ENCODE results near the gene NEU3. TPM values are rescaled to one million over a fixed set of nuclear protein-coding genes. Genes with fewer than 3 reads are reported as not detected.

NEU3 gene
- total and polyA plus RNA-seq, 4 experiments from 2014 or later, result 0.64 to 15.7 (median 7.4) TPM

DNA sequence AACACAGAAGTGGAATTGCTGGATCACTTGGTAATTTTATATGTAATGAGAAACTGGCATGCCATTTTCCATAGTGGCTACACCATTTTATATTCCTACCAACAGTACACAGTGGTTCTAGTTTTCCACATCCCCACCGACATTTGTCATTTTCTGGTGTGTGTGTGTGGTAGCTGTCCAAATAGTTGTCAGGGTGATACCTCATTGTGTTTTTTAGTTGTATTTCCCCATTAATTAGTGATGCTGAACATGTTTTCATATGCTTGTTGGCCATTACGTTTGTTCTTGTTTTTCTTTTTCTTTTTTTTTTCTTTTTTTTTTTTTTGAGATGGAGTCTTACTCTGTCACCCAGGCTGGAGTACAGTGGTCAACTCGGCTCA is 12.2 kb downstream of the NEU3 start:
- Histone ChIP-seq H3K27ac (ENCODE audit: low read depth, low read length) (no peak overlapping the region), H3K9me3 (ENCODE audit: control insufficient read depth in 1 of 2, low read length in 2 of 2) (no peaks in the 10 kb centered on the region), H3K36me3 (ENCODE audit: insufficient read depth, low read length) (peaks cover 7% of the 10 kb centered on the region), H3K27me3 (ENCODE audit: insufficient read depth, low read length) (no peaks in the 10 kb centered on the region), H3K4me3 (ENCODE audit: low read length in 2 of 2) (no peak overlapping the region), H3K4me1 (ENCODE audit: insufficient read depth, low read length) (no peaks in the 10 kb centered on the region)
- ChIA-PET POLR2A (ENCODE audit: partially characterized antibody) (no interaction called here), CTCF (ENCODE audit: partially characterized antibody) (interaction anchor here (1.8 kb wide), 1 partner anchor 72 kb away, joined by 6 read pairs; no protein-coding TSS in a partner anchor)
- H3K36me3 Mint-ChIP-seq, result peaks cover 31 to 37% of the 10 kb centered on the region in 2 donors
- H3K27ac Mint-ChIP-seq, result no peak overlapping the region
- no peaks in the 10 kb centered on the region for H3K9me3 Mint-ChIP-seq
- DNase-seq, result no peak
- H3K4me1 Mint-ChIP-seq, result peaks cover 0 to 2% (median under 1%) of the 10 kb centered on the region in 4 donors
- intact Hi-C loops (cut with micrococcal nuclease), result no loop called here
- no peaks in the 10 kb centered on the region for H3K27me3 Mint-ChIP-seq
- no peak overlapping the region for H3K4me3 Mint-ChIP-seq

DNA sequence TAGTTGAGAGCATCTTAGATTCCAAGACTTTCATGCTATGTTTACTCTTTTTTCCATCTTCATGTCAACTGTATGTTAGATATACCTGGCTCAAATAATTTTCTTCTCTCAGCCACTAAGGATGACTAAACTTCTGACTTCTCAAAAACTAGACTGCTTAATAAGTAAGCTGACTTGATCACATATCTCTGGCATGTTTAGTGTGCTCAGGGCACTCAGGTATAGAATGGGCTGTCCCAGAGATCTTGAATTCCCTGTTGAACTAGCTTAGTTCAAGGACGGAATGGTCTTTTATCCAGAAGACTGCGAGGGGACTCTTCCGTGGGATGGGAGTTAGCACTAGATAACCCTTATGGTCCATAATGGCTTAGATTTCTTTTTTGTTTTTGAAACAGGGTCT is 13.0 kb downstream of the NEU3 start:
- POLR2A ChIA-PET (ENCODE audit: partially characterized antibody), result no interaction called here

DNA sequence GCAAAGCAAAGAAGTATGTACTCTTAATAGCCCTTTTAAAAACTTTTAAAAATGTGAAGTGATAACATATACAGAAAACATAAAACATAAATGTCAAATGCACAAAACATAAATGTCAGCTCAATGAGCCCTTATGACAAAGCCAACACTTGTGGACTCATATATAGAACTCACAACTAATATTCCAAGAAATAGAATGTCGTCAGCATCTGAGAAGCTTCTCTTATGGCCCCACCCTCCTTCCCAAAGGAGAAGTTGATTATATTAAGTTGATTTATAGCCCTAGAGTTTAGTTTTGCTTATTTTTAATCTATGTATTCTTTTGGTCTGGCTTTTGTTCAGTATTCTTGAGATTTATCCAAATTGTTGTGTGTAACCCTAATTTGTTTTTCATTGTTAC is 13.8 kb downstream of the NEU3 start:
- Mint-ChIP-seq H3K27me3 (no peaks in the 10 kb centered on the region), H3K36me3 (peaks cover 39 to 40% of the 10 kb centered on the region in 2 donors), H3K4me3 (no peak overlapping the region), H3K4me1 (peaks cover 0 to 2% (median under 1%) of the 10 kb centered on the region in 4 donors), H3K9me3 (no peaks in the 10 kb centered on the region), H3K27ac (peak overlapping the region in 1 of 7 donors; percentile 8)
- Histone ChIP-seq H3K27ac (ENCODE audit: low read depth, low read length) (no peak overlapping the region), H3K27me3 (ENCODE audit: insufficient read depth, low read length) (no peaks in the 10 kb centered on the region), H3K9me3 (ENCODE audit: control insufficient read depth in 1 of 2, low read length in 2 of 2) (no peaks in the 10 kb centered on the region), H3K36me3 (ENCODE audit: insufficient read depth, low read length) (peaks cover 20% of the 10 kb centered on the region), H3K4me3 (ENCODE audit: low read length in 2 of 2) (no peak overlapping the region), H3K4me1 (ENCODE audit: insufficient read depth, low read length) (no peaks in the 10 kb centered on the region)
- intact Hi-C loops (cut with micrococcal nuclease), result no loop called here
- ChIA-PET POLR2A (ENCODE audit: partially characterized antibody) (no interaction called here), CTCF (ENCODE audit: partially characterized antibody) (interaction anchor here (0.9 kb wide), 1 partner anchor 20 kb away, joined by 3 read pairs; no protein-coding TSS in a partner anchor)
- no peak for DNase-seq

More for the DNA sequence above, 13.0 kb downstream of the NEU3 start:
- Histone ChIP-seq H3K4me1 (ENCODE audit: insufficient read depth, low read length) (no peaks in the 10 kb centered on the region), H3K4me3 (ENCODE audit: low read length in 2 of 2) (no peak overlapping the region), H3K36me3 (ENCODE audit: insufficient read depth, low read length) (peaks cover 14% of the 10 kb centered on the region), H3K27me3 (ENCODE audit: insufficient read depth, low read length) (no peaks in the 10 kb centered on the region), H3K9me3 (ENCODE audit: control insufficient read depth in 1 of 2, low read length in 2 of 2) (no peaks in the 10 kb centered on the region), H3K27ac (ENCODE audit: low read depth, low read length) (no peak overlapping the region)
- Mint-ChIP-seq H3K4me1 (peaks cover 0 to 2% (median under 1%) of the 10 kb centered on the region in 4 donors), H3K9me3 (no peaks in the 10 kb centered on the region), H3K4me3 (no peak overlapping the region), H3K27ac (no peak overlapping the region), H3K27me3 (no peaks in the 10 kb centered on the region), H3K36me3 (peaks cover 32 to 37% of the 10 kb centered on the region in 2 donors)
- CTCF ChIA-PET (ENCODE audit: partially characterized antibody), result interaction anchor here (0.9 to 1.8 kb wide), 2 partner anchors 21 to 73 kb away, joined by 3 to 6 read pairs; no protein-coding TSS in a partner anchor
- DNase-seq, result no peak
- intact Hi-C loops (cut with micrococcal nuclease), result no loop called here

DNA sequence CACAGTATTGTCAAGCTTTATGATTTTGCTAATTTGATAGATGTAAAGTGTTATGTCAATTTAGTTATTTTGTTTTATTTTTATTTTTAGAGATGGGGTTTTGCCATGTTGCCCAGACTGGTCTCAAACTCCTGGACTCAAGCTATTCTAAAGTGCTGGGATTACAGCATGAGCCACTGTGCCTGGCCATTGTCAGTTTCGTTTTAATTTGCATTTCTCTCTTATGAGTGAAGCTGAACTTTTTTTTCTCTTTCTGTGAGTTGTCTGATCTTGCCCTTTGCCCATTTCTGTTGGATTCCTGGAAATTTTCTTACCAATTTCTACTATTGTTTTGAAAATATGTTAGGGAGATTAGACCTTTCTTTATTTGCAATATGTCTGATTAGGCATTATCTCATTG is 15.5 kb downstream of the NEU3 start:
- no peaks in the 10 kb centered on the region for H3K4me1 ChIP-seq (ENCODE audit: insufficient read depth, low read length)
- no peak for DNase-seq
- no peak overlapping the region for H3K4me3 ChIP-seq (ENCODE audit: low read length in 2 of 2)
- H3K36me3 ChIP-seq (ENCODE audit: insufficient read depth, low read length), result peaks cover 21% of the 10 kb centered on the region
- no peak overlapping the region for H3K27ac ChIP-seq (ENCODE audit: low read depth, low read length)
- Mint-ChIP-seq H3K9me3 (no peaks in the 10 kb centered on the region), H3K4me3 (no peak overlapping the region), H3K27me3 (no peaks in the 10 kb centered on the region), H3K4me1 (peaks cover 0 to 2% (median under 1%) of the 10 kb centered on the region in 4 donors), H3K27ac (peak overlapping the region in 1 of 7 donors; percentile 3), H3K36me3 (peaks cover 43 to 46% of the 10 kb centered on the region in 2 donors)
- POLR2A ChIA-PET (ENCODE audit: partially characterized antibody), result no interaction called here
- intact Hi-C loops (cut with micrococcal nuclease), result no loop called here
- CTCF ChIA-PET (ENCODE audit: partially characterized antibody), result interaction anchor here (1.2 to 2.4 kb wide), 2 partner anchors 18 to 141 kb away, joined by 3 to 8 read pairs; no protein-coding TSS in a partner anchor
- H3K9me3 ChIP-seq (ENCODE audit: control insufficient read depth in 1 of 2, low read length in 2 of 2), result no peaks in the 10 kb centered on the region
- H3K27me3 ChIP-seq (ENCODE audit: insufficient read depth, low read length), result no peaks in the 10 kb centered on the region

DNA sequence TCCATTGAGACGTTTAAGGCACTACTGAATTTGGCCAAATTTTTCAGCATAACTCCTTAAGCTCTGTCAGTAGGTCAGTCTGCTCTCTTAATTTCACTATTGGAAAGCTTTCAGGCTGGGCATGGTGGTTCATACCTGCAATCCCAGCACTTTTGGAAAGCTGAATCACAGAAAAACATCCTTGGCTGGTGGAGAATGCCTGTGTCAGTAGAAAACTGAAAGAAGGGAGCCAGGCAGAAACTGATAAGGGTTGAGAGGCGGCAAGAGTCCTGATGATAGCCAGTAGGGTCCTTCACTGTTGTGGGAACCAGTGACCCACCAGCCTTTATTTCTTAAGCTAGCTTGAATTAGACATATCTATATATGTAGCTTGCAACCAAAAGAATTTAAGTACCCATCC is 22.6 kb downstream of the NEU3 start:
- H3K36me3 Mint-ChIP-seq, result peaks cover 33 to 37% of the 10 kb centered on the region in 2 donors
- CTCF ChIA-PET (ENCODE audit: partially characterized antibody), result interaction anchor here (1.3 to 6.9 kb wide), 2 partner anchors 11 to 238 kb away, joined by 3 to 47 read pairs; no protein-coding TSS in a partner anchor

DNA sequence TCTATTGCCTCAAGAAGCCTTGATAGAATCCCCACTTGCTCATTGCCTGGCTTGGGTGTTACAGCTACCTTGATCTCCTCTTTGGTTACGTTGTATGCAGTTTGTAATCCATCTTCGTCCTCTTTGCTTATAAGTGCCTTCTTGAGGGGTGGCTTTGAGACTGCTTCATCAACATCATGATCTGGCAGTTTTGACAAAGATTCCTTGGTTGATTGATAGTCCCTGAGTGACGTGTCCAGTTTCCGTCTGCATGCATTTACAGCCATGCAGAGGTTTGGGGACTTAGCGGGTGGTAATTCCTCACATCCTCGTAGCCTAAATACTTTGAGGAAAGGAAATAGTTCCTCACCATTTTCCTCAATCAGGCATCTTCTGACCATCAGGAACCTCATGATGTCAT is 23.1 kb downstream of the NEU3 start:
- H3K9me3 ChIP-seq (ENCODE audit: control insufficient read depth in 1 of 2, low read length in 2 of 2), result no peaks in the 10 kb centered on the region
- POLR2A ChIA-PET (ENCODE audit: partially characterized antibody), result no interaction called here
- H3K36me3 Mint-ChIP-seq, result peaks cover 30 to 33% of the 10 kb centered on the region in 2 donors

More for the DNA sequence above, 22.6 kb downstream of the NEU3 start:
- H3K4me1 Mint-ChIP-seq, result peaks cover 0 to 4% (median 0%) of the 10 kb centered on the region in 4 donors
- H3K4me3 Mint-ChIP-seq, result no peak overlapping the region
- no peaks in the 10 kb centered on the region for H3K9me3 Mint-ChIP-seq
- no peak overlapping the region for H3K27ac Mint-ChIP-seq
- intact Hi-C loops (cut with micrococcal nuclease), result no loop called here
- H3K36me3 ChIP-seq (ENCODE audit: insufficient read depth, low read length), result peaks cover 18% of the 10 kb centered on the region
- no peaks in the 10 kb centered on the region for H3K9me3 ChIP-seq (ENCODE audit: control insufficient read depth in 1 of 2, low read length in 2 of 2)
- H3K27me3 ChIP-seq (ENCODE audit: insufficient read depth, low read length), result no peaks in the 10 kb centered on the region
- H3K4me3 ChIP-seq (ENCODE audit: low read length in 2 of 2), result no peak overlapping the region
- H3K4me1 ChIP-seq (ENCODE audit: insufficient read depth, low read length), result no peaks in the 10 kb centered on the region
- no peak overlapping the region for H3K27ac ChIP-seq (ENCODE audit: low read depth, low read length)
- no peak for DNase-seq
- H3K27me3 Mint-ChIP-seq, result no peaks in the 10 kb centered on the region
- POLR2A ChIA-PET (ENCODE audit: partially characterized antibody), result no interaction called here

DNA sequence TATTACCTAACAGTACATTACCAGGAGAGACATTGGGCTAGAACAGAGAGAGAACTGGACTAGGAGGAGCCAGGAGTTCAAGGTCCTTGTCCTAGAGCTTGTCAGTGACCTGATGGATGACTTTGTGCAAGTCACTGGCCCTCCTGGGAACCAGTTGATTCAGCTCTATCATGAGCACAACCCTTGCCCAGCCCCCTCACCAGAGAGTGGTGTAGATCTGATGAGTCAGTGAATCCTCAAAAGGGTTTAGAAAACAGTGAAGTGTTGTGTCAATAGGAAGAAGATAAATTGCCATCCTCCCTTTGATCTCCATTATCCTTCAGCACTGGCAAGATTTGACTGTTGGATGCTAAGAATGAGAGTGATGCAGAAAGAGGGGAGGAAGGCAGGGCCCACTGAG is 24.3 kb downstream of the NEU3 start:
- Histone ChIP-seq H3K27ac (ENCODE audit: low read depth, low read length) (no peak overlapping the region), H3K9me3 (ENCODE audit: control insufficient read depth in 1 of 2, low read length in 2 of 2) (no peaks in the 10 kb centered on the region), H3K4me1 (ENCODE audit: insufficient read depth, low read length) (no peaks in the 10 kb centered on the region), H3K4me3 (ENCODE audit: low read length in 2 of 2) (no peak overlapping the region), H3K36me3 (ENCODE audit: insufficient read depth, low read length) (peaks cover 9% of the 10 kb centered on the region), H3K27me3 (ENCODE audit: insufficient read depth, low read length) (no peaks in the 10 kb centered on the region)
- intact Hi-C loops (cut with micrococcal nuclease), result no loop called here
- no peak for DNase-seq
- H3K9me3 Mint-ChIP-seq, result no peaks in the 10 kb centered on the region
- ChIA-PET POLR2A (ENCODE audit: partially characterized antibody) (no interaction called here), CTCF (ENCODE audit: partially characterized antibody) (interaction anchor here (1.1 to 6.9 kb wide), 2 partner anchors 9 to 131 kb away, joined by 3 to 47 read pairs; no protein-coding TSS in a partner anchor)
- H3K4me3 Mint-ChIP-seq, result no peak overlapping the region
- H3K4me1 Mint-ChIP-seq, result peaks cover 0 to 4% (median 0%) of the 10 kb centered on the region in 4 donors
- H3K36me3 Mint-ChIP-seq, result peaks cover 22 to 24% of the 10 kb centered on the region in 2 donors
- H3K27me3 Mint-ChIP-seq, result no peaks in the 10 kb centered on the region
- H3K27ac Mint-ChIP-seq, result no peak overlapping the region

More for the DNA sequence above, 23.1 kb downstream of the NEU3 start:
- DNase-seq, result no peak
- no peaks in the 10 kb centered on the region for H3K4me1 ChIP-seq (ENCODE audit: insufficient read depth, low read length)
- no peak overlapping the region for H3K27ac ChIP-seq (ENCODE audit: low read depth, low read length)
- no peak overlapping the region for H3K4me3 ChIP-seq (ENCODE audit: low read length in 2 of 2)
- H3K4me3 Mint-ChIP-seq, result no peak overlapping the region
- peaks cover 0 to 4% (median 0%) of the 10 kb centered on the region in 4 donors for H3K4me1 Mint-ChIP-seq
- CTCF ChIA-PET (ENCODE audit: partially characterized antibody), result interaction anchor here (1.1 to 6.9 kb wide), 3 partner anchors 10 to 237 kb away, joined by 3 to 47 read pairs (median 3); no protein-coding TSS in a partner anchor
- H3K27me3 Mint-ChIP-seq, result no peaks in the 10 kb centered on the region
- H3K9me3 Mint-ChIP-seq, result no peaks in the 10 kb centered on the region
- intact Hi-C loops (cut with micrococcal nuclease), result no loop called here
- H3K27me3 ChIP-seq (ENCODE audit: insufficient read depth, low read length), result no peaks in the 10 kb centered on the region
- H3K27ac Mint-ChIP-seq, result no peak overlapping the region
- peaks cover 13% of the 10 kb centered on the region for H3K36me3 ChIP-seq (ENCODE audit: insufficient read depth, low read length)
